ENCODE data around the gene MAGEH1.
A peak's percentile ranks its signal among the peaks of the same experiment; 100 is the strongest.
"Not testable (repeated sequence)": the region's sequence is repeated elsewhere in the genome, so short reads cannot be mapped to it uniquely, and the experiment has no call there.

MAGEH1 gene, protein sequence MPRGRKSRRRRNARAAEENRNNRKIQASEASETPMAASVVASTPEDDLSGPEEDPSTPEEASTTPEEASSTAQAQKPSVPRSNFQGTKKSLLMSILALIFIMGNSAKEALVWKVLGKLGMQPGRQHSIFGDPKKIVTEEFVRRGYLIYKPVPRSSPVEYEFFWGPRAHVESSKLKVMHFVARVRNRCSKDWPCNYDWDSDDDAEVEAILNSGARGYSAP

DNA sequence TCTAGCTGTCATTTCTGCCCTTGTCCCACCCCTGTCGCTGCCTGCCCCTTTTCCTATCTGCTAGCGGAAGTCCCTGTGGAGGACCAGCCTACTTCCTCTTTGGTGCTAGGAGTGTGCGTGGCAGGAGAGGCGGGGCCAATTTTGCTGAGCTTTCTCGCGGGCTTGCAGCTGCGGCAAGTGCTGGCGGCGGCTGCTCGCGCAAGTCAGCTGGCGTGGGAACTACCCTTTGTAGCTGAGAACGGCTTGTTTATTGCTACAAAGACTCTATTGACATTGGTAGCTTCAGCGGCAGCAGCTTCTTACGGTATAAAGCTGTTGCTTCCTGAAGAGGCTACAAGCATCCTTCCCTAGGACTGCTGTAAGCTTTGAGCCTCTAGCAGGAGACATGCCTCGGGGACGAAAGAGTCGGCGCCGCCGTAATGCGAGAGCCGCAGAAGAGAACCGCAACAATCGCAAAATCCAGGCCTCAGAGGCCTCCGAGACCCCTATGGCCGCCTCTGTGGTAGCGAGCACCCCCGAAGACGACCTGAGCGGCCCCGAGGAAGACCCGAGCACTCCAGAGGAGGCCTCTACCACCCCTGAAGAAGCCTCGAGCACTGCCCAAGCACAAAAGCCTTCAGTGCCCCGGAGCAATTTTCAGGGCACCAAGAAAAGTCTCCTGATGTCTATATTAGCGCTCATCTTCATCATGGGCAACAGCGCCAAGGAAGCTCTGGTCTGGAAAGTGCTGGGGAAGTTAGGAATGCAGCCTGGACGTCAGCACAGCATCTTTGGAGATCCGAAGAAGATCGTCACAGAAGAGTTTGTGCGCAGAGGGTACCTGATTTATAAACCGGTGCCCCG, at the start of gene MAGEH1:
Gene MAGEH1, plus strand, starts transcription at position 138 of the 843 bp plus-strand sequence. Its CDS starts 248 bp downstream, at position 386.
- TF ChIP-seq JUND (IDR thresholded peaks at IDR 0.05; ENCODE audit: low read depth) = no peak
- in situ Hi-C loops (cut with HindIII; ENCODE audit: low pct_unique_long_range_greater_than_20kb, low sequenced_read_pairs) = no loop called here
- DNase-seq (ENCODE audit: low read depth in 1 of 2, low spot score in 1 of 2) = peak; percentile 30 to 78

DNA sequence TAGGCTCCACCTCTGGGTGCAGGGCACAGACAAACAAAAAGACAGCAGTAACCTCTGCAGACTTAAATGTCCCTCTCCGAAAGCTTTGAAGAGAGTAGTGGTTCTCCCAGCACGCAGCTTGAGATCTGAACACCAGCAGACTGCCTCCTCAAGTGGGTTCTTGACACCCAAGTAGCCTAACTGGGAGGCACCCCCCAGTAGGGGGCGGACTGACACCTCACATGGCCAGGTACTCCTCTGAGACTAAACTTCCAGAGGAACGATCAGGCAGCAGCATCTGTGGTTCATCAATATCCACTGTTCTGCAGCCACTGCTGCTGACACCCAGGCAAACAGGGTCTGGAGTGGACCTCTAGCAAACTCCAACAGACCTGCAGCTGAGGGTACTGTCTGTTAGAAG, 24.8 kb upstream of the MAGEH1 start:
- in situ Hi-C loops (cut with HindIII; ENCODE audit: low pct_unique_long_range_greater_than_20kb, low sequenced_read_pairs) = not testable (repeated sequence)
- DNase-seq (ENCODE audit: low read depth in 1 of 2, low spot score in 1 of 2) = peak in 1 of 2 experiments; percentile 2

DNA sequence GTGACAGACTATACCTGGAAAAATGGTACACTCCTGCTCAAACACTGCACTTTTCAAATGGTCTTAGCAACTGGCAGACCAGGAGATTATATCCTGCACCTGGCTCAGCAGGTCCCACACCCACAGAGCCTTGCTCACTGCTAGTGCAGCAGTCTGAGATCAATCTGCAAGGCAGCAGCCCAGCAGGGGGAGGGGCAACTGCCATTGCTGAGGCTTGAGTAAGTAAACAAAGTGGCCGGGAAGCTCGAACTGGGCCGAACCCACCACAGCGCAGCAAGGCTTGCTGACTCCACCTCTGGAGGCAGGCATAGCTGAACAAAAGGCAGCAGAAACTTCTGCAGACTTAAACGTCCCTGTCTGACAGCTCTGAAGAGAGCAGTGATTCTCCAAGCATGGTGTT, 8.5 kb upstream of the MAGEH1 start:
- in situ Hi-C loops (cut with HindIII; ENCODE audit: low pct_unique_long_range_greater_than_20kb, low sequenced_read_pairs); DNase-seq (ENCODE audit: low read depth in 1 of 2, low spot score in 1 of 2): not testable (repeated sequence)

DNA sequence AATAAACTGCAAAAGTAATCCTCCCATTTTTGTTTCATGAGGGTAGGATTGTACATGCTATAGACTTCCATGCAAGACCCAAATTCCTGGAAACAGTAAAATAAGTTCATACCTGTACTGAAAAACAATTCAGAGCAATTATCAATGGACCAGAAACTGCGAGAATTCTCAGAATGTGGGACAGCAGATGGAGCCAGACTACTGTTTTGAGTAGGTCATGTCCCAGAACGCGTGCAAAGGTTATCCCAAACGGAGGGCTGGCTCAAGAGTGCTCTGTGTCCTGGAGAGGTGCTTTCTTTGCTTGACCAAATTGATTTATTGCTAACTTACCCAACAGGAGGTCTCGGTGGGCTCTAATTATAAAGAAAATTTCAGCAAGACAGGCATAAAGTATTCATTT, 1.7 kb upstream of the MAGEH1 start:
- in situ Hi-C loops (cut with HindIII; ENCODE audit: low pct_unique_long_range_greater_than_20kb, low sequenced_read_pairs) = no loop called here
- peak in 1 of 2 experiments; percentile 21 for DNase-seq (ENCODE audit: low read depth in 1 of 2, low spot score in 1 of 2)
- no peak for TF ChIP-seq JUND (IDR thresholded peaks at IDR 0.05; ENCODE audit: low read depth)

DNA sequence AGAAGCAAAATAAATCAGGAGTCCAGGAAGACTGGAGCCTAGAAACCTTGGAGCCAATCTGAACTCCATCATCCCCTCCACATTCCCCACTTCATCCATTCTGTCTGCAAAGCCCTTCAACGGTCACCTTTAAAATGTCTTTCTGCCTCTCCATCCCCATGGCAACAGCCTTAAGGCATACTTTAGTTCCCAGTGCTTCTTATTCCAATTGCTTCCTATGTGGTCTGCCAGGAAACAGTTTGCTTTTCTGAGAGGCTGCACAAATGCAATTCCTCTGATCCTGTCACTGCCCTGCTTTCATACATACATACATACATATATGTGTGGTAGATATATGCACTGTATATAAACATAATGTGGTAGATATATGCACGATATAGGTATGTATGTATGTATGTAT, 786 bp upstream of the MAGEH1 start:
- DNase-seq (ENCODE audit: low read depth in 1 of 2, low spot score in 1 of 2) = no peak
- no peak for TF ChIP-seq JUND (IDR thresholded peaks at IDR 0.05; ENCODE audit: low read depth)
- in situ Hi-C loops (cut with HindIII; ENCODE audit: low pct_unique_long_range_greater_than_20kb, low sequenced_read_pairs) = no loop called here

DNA sequence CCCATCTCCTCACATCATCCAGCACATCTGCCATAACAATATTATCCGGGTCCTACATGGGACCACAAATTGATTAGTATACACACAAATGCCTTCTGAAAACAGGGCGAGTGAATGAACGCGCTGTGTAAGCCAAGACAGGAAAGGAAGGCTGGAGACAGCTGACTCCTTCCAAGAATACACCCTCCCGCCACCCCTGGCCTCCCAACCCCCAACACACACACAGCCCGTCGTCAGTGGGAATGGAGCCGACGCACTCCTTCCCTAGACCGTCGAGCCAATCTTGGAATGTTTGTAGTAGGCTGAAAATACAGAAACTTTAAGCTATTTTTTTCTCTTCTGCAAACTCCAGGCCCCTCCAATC, 319 bp upstream of the MAGEH1 start:
- in situ Hi-C loops (cut with HindIII; ENCODE audit: low pct_unique_long_range_greater_than_20kb, low sequenced_read_pairs) = no loop called here
- no peak for TF ChIP-seq JUND (IDR thresholded peaks at IDR 0.05; ENCODE audit: low read depth)
- no peak for DNase-seq (ENCODE audit: low read depth in 1 of 2, low spot score in 1 of 2)

DNA sequence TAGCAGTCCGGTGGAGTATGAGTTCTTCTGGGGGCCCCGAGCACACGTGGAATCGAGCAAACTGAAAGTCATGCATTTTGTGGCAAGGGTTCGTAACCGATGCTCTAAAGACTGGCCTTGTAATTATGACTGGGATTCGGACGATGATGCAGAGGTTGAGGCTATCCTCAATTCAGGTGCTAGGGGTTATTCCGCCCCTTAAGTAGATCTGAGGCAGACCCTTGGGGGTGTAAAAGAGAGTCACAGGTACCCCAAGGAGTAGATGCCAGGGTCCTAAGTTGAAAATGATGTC, 852 bp downstream of the MAGEH1 start:
- no peak for DNase-seq (ENCODE audit: low read depth in 1 of 2, low spot score in 1 of 2)
- in situ Hi-C loops (cut with HindIII; ENCODE audit: low pct_unique_long_range_greater_than_20kb, low sequenced_read_pairs) = no loop called here
- no peak for TF ChIP-seq JUND (IDR thresholded peaks at IDR 0.05; ENCODE audit: low read depth)

DNA sequence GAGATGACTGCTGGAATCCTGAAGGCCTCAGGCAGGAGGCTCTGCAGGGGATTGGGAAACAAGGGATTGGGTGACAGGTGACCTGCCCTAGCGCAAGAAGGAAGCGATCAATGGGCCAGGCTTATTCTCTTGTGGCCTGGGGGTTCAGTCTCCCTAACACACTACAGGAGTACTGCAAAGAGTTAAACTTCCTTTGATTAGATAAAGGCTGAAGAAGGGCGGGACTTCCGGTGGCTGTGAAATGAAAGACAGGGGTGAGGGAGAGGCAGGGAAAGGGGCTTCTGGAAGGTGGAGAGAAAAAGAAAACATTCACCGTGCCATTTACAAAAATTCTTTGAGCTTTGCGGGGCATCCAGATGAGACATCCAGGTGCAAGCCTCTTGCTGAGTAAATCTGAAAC, 3.8 kb downstream of the MAGEH1 start:
- DNase-seq (ENCODE audit: low read depth in 1 of 2, low spot score in 1 of 2); in situ Hi-C loops (cut with HindIII; ENCODE audit: low pct_unique_long_range_greater_than_20kb, low sequenced_read_pairs): not testable (repeated sequence)

DNA sequence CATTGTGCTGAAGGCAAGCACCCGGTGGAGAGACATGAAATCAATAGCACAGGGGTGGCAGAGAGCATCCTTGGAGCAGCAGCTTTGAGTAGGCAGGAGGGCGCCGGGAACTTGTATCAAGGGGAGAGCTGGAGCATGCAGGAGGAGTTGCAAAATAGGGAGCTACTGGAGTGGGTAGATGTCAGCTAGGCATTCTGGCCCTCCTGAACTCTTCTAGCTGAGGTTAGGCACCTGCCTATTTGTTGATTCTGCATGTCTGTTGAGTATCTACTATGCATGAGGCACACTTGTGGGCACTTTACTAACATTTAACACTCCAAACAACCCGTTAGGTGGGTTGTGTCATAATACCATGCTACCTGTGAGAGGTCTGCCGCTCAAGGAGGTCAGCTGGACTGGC, 7.5 kb downstream of the MAGEH1 start:
- DNase-seq (ENCODE audit: low read depth in 1 of 2, low spot score in 1 of 2); in situ Hi-C loops (cut with HindIII; ENCODE audit: low pct_unique_long_range_greater_than_20kb, low sequenced_read_pairs): not testable (repeated sequence)

DNA sequence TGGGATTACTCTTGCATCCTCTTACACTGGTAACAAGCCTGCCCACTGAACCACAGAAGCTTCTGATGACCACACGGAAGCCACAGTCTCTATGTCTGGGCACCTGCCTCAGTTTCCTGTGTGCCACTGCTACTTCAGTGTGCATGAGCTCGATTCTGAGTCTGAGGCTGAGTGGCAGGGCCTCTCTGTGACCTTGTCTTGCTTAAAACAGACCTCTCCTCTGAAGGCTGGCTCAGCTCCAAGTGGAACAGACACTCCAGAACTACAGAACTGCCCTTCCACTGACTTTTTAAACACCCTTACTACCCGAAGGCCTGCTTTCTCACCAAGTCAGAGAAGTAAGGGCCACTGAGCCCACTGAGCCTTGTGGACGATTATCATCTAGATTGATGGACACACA, 8.0 kb downstream of the MAGEH1 start:
- DNase-seq (ENCODE audit: low read depth in 1 of 2, low spot score in 1 of 2); in situ Hi-C loops (cut with HindIII; ENCODE audit: low pct_unique_long_range_greater_than_20kb, low sequenced_read_pairs): not testable (repeated sequence)

DNA sequence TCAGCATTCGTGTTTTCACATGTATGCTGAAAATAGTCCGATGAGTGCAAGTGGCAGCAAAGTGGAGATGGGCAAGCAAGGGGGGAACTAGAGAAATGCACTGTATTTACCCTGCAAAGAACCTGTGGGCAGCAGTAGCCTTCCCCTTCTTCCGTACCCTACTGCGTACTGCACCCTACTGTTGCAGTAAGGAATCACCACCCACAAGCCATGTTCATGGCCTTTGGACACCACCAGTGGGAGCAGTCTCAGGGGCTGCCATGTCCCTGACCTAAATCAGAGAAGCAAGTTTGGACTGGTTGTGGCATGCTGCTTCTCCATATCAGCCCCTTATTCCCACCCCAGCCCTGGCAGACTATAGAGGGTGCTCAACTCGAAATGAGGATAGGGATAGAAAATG, 12.1 kb downstream of the MAGEH1 start:
- in situ Hi-C loops (cut with HindIII; ENCODE audit: low pct_unique_long_range_greater_than_20kb, low sequenced_read_pairs); DNase-seq (ENCODE audit: low read depth in 1 of 2, low spot score in 1 of 2): not testable (repeated sequence)

DNA sequence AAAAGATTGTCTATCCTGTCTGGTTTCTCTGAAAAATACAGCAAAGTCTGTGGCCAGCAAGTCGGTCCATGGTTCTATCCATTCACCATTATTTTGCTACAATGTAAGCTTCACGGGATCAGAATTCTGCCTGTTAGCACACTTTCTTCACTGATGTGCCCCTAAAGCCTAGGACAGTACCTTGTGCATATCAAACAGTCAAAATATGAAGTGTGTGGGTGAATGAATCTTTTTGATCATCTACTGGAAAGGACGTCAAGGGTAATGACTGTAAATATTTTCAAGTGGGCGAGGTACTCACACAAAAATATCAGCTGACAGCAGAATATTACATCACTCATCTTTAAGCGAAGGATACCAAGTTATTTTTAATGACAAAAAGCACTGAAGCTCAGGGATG, 13.2 kb downstream of the MAGEH1 start:
- in situ Hi-C loops (cut with HindIII; ENCODE audit: low pct_unique_long_range_greater_than_20kb, low sequenced_read_pairs); DNase-seq (ENCODE audit: low read depth in 1 of 2, low spot score in 1 of 2): not testable (repeated sequence)

DNA sequence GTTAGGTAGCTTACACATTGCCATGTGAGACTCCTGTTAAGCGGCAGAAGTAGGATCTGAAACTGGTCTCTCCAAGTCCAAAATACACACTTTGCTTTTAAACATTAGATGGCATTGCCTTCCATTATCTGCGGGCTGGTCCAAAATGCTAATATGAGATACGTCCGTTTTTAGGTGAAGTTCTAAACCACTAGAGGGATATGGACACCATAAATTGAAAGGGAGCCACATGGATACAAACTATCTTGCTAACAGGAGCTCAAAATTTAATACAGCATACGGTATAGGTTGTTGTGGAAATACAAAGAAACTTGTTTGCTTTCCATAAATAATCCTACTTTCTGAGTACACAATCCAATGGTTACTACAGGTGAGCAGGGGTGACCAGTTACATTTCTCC, 13.9 kb downstream of the MAGEH1 start:
- DNase-seq (ENCODE audit: low read depth in 1 of 2, low spot score in 1 of 2); in situ Hi-C loops (cut with HindIII; ENCODE audit: low pct_unique_long_range_greater_than_20kb, low sequenced_read_pairs): not testable (repeated sequence)

DNA sequence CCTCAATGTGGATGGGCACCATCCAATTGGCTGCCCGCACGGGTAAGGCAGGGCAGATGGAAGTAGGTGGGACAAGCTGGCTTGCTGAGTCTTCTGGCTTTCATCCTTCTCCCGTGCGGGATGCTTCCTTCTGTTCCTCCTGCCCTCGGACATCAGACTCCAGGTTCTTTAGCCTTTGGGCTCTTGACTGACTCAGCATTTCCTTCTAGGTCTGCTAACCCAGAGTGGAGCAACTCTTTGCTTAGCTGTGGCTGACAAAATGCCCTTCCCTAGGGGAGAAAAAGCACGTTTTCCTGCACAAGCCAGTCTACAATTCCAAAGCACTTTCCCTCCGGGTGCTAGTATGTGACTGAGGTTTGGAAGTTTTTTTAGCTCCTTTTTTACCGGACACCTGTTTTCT, 28.0 kb downstream of the MAGEH1 start:
- in situ Hi-C loops (cut with HindIII; ENCODE audit: low pct_unique_long_range_greater_than_20kb, low sequenced_read_pairs); DNase-seq (ENCODE audit: low read depth in 1 of 2, low spot score in 1 of 2): not testable (repeated sequence)
